Suprapubic skin (tissue), 4 donors: ENCODE data around the gene PSMC3. TPM values are rescaled to one million over a fixed set of nuclear protein-coding genes. Genes with fewer than 3 reads are reported as not detected.

Experiments
- DNase-seq, 2 donors: peaks; one replicate each; pipeline ENCODE4 v3.0.0-alpha.2; 2019; ENCODE audit warnings: low spot score in 2 of 2
- H3K27ac ChIP-seq: fragments of 200-600 bp; sonication (generic); one replicate; pipeline ENCODE4 v1.5.1; 2019
- H3K27me3 ChIP-seq: fragments of 200-600 bp; sonication (generic); one replicate; pipeline ENCODE4 v1.5.1; 2019
- H3K36me3 ChIP-seq: fragments of 200-600 bp; sonication (generic); one replicate; pipeline ENCODE4 v1.5.1; 2019
- H3K4me1 ChIP-seq: fragments of 200-600 bp; sonication (generic); one replicate; pipeline ENCODE4 v1.5.1; 2019
- H3K4me3 ChIP-seq: fragments of 200-600 bp; sonication (generic); one replicate; pipeline ENCODE4 v1.5.1; 2019; ENCODE audit warnings: mild to moderate bottlenecking
- H3K9me3 ChIP-seq: fragments of 200-600 bp; sonication (generic); one replicate; pipeline ENCODE4 v1.5.1; 2019
- CTCF ChIP-seq, 2 donors: fragments of 200-600 bp in 1 of 2; fragments of 450-650 bp in 1 of 2; sonication (generic) in 1 of 2; IDR thresholded peaks; one replicate each; pipeline ENCODE4 v1.5.1; 2016 to 2019; ENCODE audit warnings: antibody characterized with exemption in 2 of 2, mild to moderate bottlenecking in 1 of 2, moderate library complexity in 1 of 2
- EP300 ChIP-seq: sonication (generic); formaldehyde crosslinking; IDR thresholded peaks from one replicate; pipeline ENCODE4 v1.6.1; 2017; ENCODE audit warnings: antibody characterized with exemption
- POLR2A ChIP-seq, 2 donors: fragments of 450-650 bp; IDR thresholded peaks; one replicate each; pipeline ENCODE4 v1.6.1; 2017; ENCODE audit warnings: antibody characterized with exemption in 2 of 2, mild to moderate bottlenecking in 2 of 2, moderate library complexity in 2 of 2
- POLR2AphosphoS5 ChIP-seq, 3 donors: sonication (generic); formaldehyde crosslinking; IDR thresholded peaks; one replicate each; pipeline ENCODE4 v1.6.1; 2017; ENCODE audit warnings: antibody characterized with exemption in 3 of 3
- WGBS: methylation state at CpG from one replicate; pipeline ENCODE4 v1.1.5; 2018; 5-methylcytosine and 5-hydroxymethylcytosine counted together
- total RNA-seq, 4 donors: library from RNA; depleted of rRNA; stranded (reverse); fragments of >200 nt; gene quantifications; one replicate each; pipeline ENCODE4 v1.1.0, GENCODE V29; 2016

Gene PSMC3
- total RNA-seq, 4 donors from 2014 or later: 52.5 to 124 (median 103) TPM

- TF ChIP-seq CTCF (IDR thresholded peaks at IDR 0.05) (no peak), EP300 (no peak), POLR2A (IDR thresholded peaks at IDR 0.05) (no peak), POLR2AphosphoS5 (IDR thresholded peaks at IDR 0.05) (no peak)
- H3K27ac ChIP-seq: peak overlapping the region; percentile 93
- H3K9me3 ChIP-seq: no peaks in the 10 kb centered on the region
- 44% methylated on average over 6 of the region's 31 CpGs for WGBS
- peak overlapping the region; percentile 69 for H3K4me3 ChIP-seq
- H3K36me3 ChIP-seq: peaks cover 28% of the 10 kb centered on the region
- peak in 1 of 2 donors; percentile 71 for DNase-seq
- H3K27me3 ChIP-seq: no peaks in the 10 kb centered on the region
- H3K4me1 ChIP-seq: peaks cover 49% of the 10 kb centered on the region
Observed at GRCh38 chr11:47409440-47410369, 16.5 kb downstream of the PSMC3 start.

- Histone ChIP-seq H3K27ac (peak overlapping the region; percentile 93), H3K9me3 (no peaks in the 10 kb centered on the region), H3K27me3 (no peaks in the 10 kb centered on the region), H3K36me3 (peaks cover 21% of the 10 kb centered on the region), H3K4me1 (peaks cover 46% of the 10 kb centered on the region), H3K4me3 (peak overlapping the region; percentile 69)
- TF ChIP-seq CTCF (IDR thresholded peaks at IDR 0.05): no peak
- TF ChIP-seq EP300: no peak
- DNase-seq: peak; percentile 83 to 85
- WGBS: 2% methylated on average over 17 of the region's 50 CpGs
Observed at GRCh38 chr11:47408598-47409439, 17.4 kb downstream of the PSMC3 start.

GRCh38 chr11:47407746-47408590 is 18.3 kb downstream of the PSMC3 start, which contains the start of gene SLC39A13:
Gene SLC39A13, plus strand, starts transcription at chr11:47408590. Its CDS starts 1,505 bp downstream, at chr11:47410095.
- Histone ChIP-seq H3K36me3 (peaks cover 13% of the 10 kb centered on the region), H3K27me3 (no peaks in the 10 kb centered on the region), H3K27ac (peak within 1 kb of the TSS; percentile 93), H3K4me1 (peaks cover 46% of the 10 kb centered on the region), H3K4me3 (peak within 1 kb of the TSS; percentile 69), H3K9me3 (no peaks in the 10 kb centered on the region)
- DNase-seq: peak; percentile 95 to 96
- WGBS: 1% methylated on average over 36 of the region's 70 CpGs
- TF ChIP-seq POLR2AphosphoS5 (IDR thresholded peaks at IDR 0.05) (peak in 2 of 3 donors; percentile 33 to 92), POLR2A (IDR thresholded peaks at IDR 0.05) (peak; percentile 64 to 86), CTCF (IDR thresholded peaks at IDR 0.05) (peak; percentile 66 to 93), EP300 (no peak)

GRCh38 chr11:47406896-47407745 is 19.1 kb downstream of the PSMC3 start:
- peak overlapping the region; percentile 93 for H3K27ac ChIP-seq
- no peaks in the 10 kb centered on the region for H3K27me3 ChIP-seq
- peak in 1 of 3 donors; percentile 23 for TF ChIP-seq POLR2AphosphoS5 (IDR thresholded peaks at IDR 0.05)
- no peak for TF ChIP-seq CTCF (IDR thresholded peaks at IDR 0.05)
- WGBS: 32% methylated on average over 10 of the region's 12 CpGs
- H3K36me3 ChIP-seq: peaks cover 9% of the 10 kb centered on the region
- H3K4me3 ChIP-seq: peak overlapping the region; percentile 69
- H3K4me1 ChIP-seq: peaks cover 44% of the 10 kb centered on the region
- no peaks in the 10 kb centered on the region for H3K9me3 ChIP-seq
- DNase-seq: peak in 1 of 2 donors; percentile 65
